Muscle of arm (tissue), 12 donors: Measurements from ENCODE around the gene RNF4. TPM values are rescaled to one million over a fixed set of nuclear protein-coding genes. Genes with fewer than 3 reads are reported as not detected.
A peak's percentile ranks its signal among the peaks of the same experiment; 100 is the strongest.
"Not testable (repeated sequence)": the region's sequence is repeated elsewhere in the genome, so short reads cannot be mapped to it uniquely, and the experiment has no call there.

ENCODE experiments used
- DNase-seq: peaks from one replicate; pipeline ENCODE4 v3.0.0-alpha.2; 2013
- polyA plus RNA-seq, 12 donors: library from polyadenylated mRNA; unstranded; fragments of 120-200 nt; gene quantifications; one replicate each; pipeline ENCODE4 v1.2.1, GENCODE V29; 2013; ENCODE audit not compliant: insufficient read length in 12 of 12

The RNF4 gene
- polyA plus RNA-seq, 12 donors, result 34.0 to 56.8 (median 39.0) TPM; not detected in 1

DNA sequence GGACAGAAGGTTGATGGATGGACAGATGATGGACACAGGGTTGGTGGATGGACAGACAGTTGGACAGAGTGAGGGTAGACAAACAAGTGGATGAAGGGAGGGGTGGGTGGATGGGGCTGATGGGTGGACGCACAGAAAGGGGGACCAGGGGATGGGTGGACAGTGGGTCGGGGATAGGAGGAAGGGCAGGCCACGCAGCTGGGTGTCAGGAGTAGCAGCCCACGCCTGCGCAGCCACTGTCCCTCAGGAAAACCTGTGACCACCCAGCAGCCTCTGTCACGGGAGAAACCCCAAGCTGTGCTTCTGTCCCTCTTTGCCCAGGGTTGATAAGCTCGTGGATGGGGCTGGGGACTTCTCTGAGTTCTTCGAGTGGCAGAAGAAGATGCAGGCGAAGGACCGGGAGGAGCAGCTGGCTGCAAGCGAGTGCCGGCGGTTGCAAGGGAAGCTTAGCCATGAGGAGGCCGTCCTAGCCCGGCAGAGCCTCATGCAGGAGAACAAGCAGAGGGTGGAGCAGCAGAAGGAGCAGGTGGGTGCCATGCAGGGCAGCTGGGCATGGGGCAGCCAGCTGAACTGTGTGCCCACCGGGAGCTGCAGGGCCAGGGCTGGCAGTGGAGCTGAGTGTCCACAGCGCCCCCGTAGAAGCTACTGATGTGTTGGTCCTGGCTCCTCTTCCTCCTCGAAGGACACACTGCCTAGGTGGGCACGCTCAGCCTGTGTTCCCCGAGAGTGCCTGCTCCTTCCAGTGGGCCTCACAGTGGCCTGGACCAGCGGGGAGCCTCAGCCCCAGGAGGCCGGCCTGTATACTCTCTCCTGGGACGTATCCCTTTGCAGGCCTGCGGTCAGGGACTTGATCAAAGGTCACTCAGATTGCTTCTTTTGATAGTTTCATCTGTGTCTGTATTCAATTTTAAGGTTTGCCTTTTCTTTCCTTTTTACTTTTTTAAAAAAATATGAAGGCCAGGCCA is 16.8 kb upstream of the RNF4 start:
- DNase-seq, result no peak

DNA sequence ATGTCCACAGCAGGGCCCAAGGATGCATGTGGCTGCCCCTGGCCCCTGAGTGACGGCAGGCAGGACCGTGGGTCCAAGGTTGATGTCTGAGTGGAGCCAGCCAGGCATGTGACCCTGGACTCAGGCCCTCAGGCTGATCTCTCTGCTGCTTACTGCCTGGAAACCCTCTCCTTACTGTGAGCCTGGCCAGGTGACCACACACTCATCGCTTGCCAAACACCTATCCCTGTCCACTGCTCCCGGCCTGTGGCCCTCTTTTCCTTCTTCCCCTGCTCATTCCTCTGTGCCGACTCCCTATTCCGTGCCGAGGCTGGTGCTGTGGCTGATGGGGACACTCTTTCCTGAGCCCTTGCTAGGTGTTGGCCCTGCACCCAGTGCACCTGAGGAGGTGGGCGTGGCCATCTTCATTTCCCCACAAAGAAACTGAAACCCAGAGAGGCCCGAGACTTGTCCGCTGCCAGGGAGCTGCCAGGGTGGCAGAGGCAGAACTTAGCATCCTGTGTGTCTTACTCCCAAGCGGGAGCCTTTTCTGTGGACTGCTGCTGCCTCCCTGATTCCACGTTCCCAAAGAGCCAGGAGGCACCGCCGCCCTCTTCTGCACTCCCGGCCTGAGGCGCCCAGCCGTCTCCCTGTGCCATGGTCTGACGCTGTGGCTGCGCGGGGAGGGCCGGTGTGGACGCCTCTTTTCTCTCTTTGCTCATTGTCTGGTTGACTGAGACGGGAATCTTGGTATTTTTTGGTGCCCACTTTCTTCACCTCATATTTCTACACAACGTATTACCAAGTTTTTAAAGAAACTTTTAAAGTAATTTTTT is 11.2 kb upstream of the RNF4 start:
- DNase-seq, result no peak

DNA sequence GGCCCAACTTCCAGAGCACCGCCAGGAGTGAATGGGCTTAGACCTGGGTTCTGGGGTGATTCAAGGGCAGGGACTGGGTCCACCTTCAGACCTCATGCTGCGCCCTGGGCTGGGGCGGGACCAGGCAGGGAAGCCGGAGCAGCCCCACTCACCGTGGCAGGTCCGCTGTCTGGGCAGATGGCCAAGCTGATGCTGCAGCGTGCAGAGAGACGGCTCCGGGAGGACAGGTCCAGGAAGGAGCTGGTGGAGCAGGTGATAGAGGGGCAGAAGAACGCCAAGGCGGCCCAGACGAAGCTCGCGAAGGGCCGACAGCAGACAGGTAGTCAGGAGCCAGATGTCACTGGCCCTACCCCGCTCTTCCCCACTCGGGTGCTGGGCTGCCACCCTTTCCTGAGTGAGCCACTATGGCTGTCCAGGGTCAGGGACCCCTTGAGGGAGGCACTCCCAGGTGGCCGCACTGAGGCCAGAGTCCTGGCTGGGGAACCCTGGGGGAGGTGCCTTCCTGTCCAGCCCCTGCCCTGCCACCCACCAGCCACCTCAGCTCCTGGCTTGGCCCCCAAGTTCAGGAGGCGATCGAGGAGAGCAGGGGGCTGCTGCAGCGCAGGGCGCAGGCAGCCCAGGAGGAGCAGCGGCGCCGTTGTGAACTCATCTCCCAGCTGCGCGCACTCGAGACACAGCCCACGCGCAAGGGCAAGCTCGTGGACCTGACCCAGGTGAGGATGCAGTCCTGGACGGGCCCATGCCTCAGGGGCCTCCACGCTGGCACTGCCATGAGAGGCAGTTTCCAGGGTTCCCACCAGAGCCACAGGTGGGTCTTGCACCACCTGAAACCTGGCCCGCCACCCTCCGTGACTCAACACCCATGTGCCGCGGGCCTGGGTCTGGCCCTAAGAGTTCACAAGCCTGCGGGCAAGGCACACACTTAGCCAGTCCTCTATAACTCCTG is 10.1 kb upstream of the RNF4 start:
- DNase-seq, result no peak

DNA sequence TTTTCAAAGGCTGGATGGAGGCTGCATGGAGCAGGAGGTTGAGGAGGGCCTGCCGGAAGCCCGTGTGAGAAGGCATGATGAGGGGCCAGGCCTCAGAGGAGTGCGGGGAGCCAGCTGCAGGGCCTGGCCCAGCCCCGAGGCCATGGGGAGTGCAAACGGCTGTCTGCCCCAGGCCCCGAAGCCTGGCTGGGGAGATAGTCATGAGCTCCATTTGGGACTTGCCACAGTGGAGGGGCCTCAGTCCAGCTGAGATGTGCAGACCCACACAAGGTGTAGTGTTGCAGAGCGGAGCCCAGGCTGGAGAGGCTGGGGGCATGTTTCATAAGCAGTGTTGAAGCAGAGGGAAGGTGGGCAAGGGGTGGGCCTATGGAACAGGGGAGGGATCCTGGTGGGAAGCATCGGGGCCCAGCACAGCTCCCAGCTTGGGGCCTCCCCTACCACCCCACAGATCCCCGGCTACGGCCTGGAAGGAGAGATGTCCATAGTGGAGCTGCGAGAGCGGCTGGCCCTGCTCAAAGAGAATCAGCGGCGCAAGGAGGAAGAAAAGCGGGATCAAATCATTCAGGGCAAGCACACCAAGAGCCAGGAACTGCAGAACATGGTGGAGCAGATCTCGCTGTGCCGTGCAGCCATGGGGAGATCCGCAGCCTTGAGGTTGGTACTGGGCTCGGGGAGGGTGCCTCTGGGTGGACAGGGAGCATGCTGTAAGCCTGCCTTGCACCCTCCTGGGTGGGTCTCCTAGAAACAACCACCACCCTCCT is 9.1 kb upstream of the RNF4 start:
- DNase-seq, result no peak

DNA sequence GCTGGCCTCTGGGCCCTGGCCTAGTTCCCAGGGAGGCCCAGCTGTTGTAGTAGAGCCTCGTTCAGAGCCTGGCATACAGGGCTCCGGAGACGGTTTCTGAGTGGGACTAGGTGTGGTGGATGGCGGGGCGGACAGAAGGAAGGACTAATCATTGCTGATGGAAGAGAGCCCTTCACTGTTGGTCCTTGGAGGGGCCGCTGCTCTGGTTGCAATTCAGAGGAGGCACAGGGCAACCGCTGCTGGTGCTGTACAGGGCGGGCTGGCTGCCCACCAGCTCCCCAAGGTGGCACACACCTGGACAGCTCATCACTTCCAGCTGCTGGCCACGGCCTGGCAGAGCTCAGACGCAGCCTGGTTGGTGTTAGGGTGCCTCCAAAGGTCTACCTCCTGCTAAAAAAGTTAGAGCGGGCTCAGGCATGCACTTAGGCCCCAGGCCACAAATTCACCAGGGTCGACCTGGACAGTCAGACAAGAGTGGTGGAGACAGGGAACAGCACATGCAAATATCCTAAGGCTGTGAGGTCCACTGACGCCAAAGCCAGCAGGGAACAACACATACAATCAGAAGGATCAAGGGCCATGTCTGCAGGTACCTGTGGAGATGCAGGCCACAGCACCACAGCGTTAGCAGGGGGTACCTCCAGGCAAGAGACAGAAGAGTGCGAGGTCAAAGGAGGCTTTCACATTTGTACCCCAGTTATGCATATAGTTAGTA is 7.5 kb upstream of the RNF4 start:
- no peak for DNase-seq

DNA sequence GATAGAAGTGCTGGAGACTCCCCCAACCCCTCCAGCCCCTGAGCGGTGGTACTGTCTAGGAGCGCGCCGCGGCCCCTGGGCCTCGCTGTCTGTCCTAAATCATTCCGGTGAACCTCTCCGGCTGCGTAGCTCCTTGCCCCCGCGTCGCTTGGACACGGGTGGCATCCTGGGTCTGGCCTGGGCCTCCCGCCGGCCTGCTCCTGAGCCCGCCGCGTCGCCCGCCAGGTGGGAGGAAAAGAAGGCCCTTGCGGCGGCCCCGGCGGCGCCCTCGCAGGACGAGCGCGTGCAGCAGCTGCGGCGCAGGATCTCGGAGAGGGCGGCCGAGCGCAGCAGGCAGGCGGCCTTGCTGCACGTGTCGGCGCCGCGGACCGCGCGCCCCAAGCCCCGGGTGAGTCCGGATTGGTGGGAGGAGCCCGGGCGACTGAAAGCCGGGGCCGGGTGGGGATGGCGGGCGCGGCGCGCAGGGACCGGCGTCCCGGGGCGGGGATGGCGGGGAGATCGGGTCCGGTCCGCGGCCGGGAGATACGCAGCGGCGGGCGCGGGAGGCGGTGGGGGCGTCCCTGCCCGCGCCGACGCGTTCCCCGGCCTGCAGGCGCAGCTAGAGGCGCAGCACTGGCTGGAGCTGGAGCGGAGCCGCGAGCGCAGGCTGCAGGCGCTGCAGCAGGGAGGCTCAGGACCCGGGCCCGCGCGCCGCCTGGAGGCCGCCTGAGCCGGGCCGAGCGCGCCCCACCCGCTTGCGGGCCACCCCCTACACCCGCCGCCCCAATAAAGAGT is 6.5 kb upstream of the RNF4 start:
- DNase-seq, result peak; percentile 67

DNA sequence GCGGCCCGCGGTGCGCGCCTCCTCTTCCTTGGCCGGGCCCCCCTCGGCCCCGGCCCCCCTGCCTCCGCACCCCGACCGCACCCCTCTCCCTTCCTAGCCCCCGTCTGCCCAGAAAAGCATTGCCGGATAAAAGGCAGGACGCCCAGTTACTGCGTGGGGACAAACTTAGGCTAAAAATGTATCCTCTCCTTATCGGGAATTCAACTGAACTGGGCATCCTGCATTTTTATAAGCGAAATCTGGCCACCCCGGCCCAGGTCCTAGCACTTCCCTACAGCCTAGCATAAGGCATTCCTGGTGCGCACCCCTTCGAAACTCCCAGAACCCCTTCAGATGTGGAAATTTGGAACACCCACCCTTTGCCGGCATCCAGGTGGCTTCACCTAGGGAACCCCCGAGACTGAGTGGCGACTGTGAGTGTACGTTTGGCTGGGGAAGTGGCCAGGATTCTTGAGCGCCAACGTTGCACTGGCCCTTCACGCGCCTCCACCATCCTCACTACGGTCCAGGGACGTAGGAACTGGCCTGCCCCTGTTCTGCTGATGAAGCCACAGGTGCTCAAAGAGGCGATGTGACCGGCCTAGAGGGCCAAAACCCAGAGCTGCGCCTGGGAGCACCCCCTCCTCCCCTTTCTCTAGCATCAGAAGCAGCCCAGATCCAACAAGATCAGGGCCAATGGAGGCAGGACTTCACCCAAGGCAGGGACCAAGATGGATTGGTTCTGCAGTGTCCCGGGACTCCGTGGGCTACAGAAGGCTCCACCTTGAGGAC is 5.7 kb upstream of the RNF4 start:
- DNase-seq, result no peak

DNA sequence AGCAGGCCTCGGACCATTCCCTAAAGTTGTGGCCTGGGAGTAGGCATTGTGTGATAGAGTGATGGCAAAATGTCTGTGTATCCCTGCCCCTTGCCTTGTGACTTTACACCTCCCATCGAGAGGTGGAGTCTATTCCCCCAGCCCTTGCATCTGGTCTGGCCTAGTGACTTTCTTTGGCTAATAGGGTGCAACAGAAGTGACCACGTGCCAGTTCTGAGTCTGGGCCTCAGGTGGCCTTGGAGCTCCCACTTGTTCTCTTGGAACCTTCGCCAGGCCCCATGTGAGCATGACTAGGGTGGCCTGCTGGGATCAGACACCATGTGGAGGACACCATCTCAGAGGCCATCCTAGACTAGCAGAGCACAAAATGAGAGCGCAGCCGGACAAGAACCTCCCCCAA is 3.9 kb upstream of the RNF4 start:
- DNase-seq, result no peak

DNA sequence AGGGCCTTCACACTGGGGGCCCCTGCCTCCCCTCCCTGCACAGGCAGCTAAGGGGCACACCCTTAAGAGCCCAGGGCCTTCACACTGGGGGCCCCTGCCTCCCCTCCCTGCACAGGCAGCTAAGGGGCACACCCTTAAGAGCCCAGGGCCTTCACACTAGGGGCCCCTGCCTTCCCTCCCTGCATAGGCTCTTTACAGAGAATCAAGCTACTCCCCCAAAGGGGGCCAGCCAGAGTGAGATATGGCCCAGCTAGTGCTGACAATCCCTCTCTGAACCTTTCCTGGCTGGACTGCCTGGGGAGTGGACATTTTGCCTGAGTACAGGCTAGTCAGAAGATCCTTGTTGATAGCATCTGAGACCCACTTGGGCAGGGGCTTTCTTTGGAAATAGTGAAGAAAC is 3.4 kb upstream of the RNF4 start:
- DNase-seq, result not testable (repeated sequence)

DNA sequence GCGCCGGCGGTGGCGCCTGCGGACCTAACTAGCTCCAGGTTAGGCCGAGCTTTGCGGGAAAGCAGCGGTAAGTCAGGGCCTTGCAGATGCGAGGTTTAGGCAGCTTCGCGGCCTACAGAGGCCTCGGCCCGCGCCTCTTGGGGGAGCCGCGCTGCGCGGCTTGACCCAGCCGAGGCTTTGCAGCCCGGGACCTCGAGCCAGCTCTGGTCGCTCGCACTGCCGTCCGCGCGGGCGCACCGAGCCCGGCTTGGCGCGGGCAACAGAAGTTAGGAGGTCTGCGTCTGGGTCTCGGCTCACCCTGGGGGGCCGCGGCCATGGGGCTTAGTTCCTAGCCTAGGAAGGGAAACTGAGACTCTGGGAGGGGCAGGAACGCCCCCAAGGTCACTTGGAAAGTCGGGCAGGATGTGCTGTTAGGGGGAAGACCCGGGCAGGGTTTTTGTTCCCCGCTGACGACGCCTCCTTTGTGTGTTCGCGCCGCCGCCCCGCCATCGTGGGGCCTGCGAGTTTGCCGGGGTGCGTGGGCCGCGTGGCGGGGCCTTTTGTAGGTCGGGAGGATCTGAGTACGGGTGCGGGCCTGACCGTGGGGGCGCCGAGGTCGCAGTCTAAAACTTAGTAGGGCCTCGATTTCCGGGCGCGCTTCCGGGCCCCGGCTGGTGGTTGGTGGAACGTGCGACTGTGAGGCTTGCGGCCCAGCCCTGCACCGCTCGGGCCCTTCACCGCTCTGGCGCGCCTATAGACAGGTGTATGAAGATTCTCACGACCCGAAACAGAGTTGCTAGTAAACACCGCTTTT is 482 bp downstream of the RNF4 start:
- peak; percentile 27 for DNase-seq

DNA sequence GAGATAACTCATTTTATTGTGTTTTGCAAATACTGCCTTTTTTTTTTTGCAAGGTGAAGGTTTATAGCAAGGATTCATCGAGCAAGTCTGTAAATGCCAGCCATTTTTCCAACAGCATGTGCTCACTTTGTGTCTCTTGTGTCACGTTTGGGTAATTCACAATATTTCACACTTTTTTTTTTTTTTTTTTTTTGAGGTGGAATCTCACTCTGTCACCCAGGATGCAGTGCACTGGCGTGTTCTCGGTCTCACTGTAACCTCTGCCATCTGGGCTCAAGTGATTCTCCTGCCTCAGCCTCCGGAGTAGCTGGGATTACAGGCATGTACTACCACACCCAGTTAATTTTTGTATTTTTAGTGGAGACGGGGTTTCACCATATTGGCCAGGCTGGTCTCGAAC is 1.9 kb downstream of the RNF4 start:
- no peak for DNase-seq

DNA sequence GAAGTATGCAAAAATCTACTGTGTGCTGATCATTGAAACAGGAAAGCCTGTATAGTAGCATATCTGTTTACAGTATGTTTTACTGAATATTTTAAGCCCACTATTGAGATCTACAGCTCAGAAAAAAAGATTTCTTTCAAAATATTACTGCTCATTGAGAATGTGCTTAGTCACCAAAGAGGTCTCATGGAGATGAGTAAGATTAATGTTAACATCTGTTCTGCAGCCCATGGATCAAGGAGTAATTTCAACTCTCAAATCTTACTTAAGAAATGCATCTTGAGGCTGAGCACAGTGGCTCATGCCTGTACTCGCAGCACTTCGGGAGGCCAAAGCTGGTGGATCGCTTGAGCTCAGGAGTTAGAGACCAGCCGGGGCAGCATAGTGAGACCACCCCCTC is 3.3 kb downstream of the RNF4 start:
- DNase-seq, result no peak

DNA sequence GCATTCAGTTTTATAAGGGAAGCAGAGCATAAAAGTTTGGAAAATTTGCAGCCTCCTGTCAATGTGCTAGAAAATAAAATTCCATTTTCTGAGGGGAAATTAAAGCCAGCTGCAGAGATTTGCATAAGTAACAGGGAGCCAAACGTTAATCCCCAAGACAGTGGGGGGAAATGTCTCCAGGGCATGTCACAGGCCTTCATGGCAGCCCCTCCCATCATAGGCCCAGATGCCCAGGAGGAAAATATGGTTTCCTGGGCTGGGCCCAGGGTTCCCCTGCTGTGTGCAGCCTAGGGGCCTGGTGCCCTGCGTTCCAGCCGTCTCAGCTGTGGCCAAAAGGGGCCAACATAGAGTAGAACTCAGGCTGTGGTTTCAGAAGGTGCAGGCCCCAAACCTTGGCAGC is 9.3 kb downstream of the RNF4 start:
- DNase-seq, result no peak

DNA sequence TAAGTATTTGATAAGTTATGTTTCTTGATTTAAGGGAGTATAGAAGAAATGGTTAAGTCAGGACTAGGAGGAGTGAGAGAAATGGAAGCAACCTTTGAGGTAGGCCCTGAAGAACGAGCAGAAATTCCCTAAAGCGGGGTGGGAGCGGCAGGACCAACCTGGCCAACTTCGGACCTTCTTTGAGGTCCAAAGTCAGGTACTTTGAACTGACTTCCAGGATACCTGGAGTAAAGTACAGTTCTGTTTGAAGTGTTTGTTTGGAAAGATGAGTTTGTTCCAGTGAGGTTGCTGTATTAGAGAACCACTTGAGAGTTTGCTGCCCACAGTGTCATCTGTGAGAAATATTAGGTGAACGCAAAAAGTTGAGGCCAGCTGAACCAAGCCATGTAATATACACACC is 11.7 kb downstream of the RNF4 start:
- no peak for DNase-seq

DNA sequence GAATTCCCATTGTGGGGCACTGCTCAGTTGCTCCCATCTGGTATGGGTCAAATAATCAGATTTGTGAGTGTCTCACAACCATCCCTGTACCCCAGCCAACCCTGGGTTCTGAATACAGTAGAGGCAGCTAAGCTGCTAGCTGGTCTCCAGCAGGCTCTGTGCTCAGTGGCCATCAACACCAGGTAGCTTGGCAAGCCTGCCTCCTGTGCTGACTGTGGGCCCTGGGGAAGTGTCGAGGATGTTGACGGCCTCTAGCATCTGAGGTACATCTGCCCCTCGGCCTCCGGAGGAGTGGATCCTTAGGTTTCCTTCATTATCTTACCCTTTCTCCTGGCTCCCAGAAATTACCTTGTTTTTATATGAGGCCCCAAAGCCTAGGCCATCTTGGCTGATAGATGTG is 13.3 kb downstream of the RNF4 start:
- DNase-seq, result no peak

DNA sequence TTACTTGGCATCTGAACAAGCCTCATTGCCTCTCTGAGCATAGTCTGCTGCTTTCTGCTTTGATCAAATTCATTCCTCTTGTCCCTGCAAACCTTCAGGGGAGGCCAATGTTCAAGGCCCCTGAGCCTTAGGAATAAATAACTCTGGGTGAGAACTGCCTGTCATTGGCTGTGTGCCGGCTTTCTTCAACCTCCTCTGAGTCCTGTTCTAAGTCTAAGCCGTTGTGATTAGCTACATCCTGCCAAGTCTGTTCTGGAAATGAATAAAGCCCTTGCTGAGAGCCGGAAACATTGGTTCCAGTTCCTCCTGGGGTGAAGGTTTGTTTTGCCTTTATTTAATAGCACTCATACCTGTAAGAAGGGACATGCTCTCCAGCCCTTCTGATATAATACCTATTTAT is 13.8 kb downstream of the RNF4 start:
- DNase-seq, result peak; percentile 28

DNA sequence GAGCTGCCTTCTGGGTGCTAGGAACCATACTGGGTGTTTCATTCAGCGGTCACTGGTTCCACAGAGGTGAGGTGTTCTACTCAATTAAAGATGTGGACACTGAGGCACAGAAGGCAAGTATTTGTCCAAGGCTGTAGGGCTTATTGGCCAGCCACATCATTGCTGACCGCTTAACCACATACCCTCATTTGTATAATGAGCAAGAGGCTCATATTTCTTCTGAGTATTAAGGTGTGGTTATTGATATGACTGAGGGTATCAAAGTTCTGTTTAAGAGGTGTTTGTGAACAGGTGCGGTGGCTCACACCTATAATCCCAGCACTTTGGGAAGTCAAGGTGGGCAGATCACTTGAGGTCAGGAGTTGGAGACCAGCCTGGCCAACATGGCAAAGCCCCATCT is 14.3 kb downstream of the RNF4 start:
- no peak for DNase-seq

DNA sequence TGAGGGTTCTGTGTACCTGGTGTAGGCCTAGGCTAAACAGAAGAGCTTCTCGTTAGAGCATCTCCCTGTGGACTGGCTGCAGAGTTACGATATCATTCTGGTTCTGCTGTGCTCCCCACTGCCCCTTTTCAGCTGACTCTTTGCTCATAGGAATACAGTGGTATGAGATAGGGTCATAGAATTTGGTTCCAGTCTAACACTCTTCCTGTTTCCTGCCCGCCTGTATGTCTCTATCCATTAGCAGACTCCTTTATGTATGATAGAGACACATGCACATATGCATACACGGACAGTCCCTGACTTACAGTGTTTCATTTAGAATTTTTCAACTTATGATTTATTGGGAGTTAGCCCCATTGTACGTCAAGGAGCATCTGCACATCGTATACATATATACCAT is 15.3 kb downstream of the RNF4 start:
- no peak for DNase-seq
